Type B pancreatic cell (in vitro differentiated cells): ENCODE results near the gene DTHD1. TPM values are rescaled to one million over a fixed set of nuclear protein-coding genes. Genes with fewer than 3 reads are reported as not detected.

Experiments used
- DNase-seq: peaks from one replicate; pipeline ENCODE4 v3.0.0; 2021; ENCODE audit warnings: mixed read lengths; ENCODE audit not compliant: unreplicated experiment; ENCODE audit errors: extremely low spot score
- H3K27ac Mint-ChIP-seq: 2 replicates; pipeline ENCODE4 v1.8.0; 2021; ENCODE audit warnings: mild to moderate bottlenecking, mixed read lengths
- H3K27me3 Mint-ChIP-seq: 2 replicates; pipeline ENCODE4 v1.8.0; 2021; ENCODE audit warnings: mixed read lengths
- H3K36me3 Mint-ChIP-seq: 2 replicates; pipeline ENCODE4 v1.8.0; 2021; ENCODE audit warnings: mixed read lengths
- H3K4me1 Mint-ChIP-seq: one replicate; pipeline ENCODE4 v1.8.0; 2021; ENCODE audit warnings: mixed read lengths; ENCODE audit not compliant: unreplicated experiment
- H3K4me3 Mint-ChIP-seq: 2 replicates; pipeline ENCODE4 v1.8.0; 2021; ENCODE audit warnings: mild to moderate bottlenecking, mixed read lengths
- H3K9me3 Mint-ChIP-seq: 2 replicates; pipeline ENCODE4 v1.8.0; 2021; ENCODE audit warnings: mixed read lengths
- total RNA-seq: library from RNA; stranded (reverse); gene quantifications from 2 replicates; pipeline ENCODE4 v1.2.1, GENCODE V29; 2021; ENCODE audit warnings: low replicate concordance
- TF ChIP-seq, protein P1 (sequence below): fragments of 200-600 bp; sonication (generic); conservative IDR thresholded peaks from 2 replicates; pipeline ENCODE4 v1.5.0; 2021; ENCODE audit warnings: antibody characterized with exemption, mild to moderate bottlenecking

DTHD1 gene
- total RNA-seq, 1 donor from 2014 or later: 0.14 TPM

DNA sequence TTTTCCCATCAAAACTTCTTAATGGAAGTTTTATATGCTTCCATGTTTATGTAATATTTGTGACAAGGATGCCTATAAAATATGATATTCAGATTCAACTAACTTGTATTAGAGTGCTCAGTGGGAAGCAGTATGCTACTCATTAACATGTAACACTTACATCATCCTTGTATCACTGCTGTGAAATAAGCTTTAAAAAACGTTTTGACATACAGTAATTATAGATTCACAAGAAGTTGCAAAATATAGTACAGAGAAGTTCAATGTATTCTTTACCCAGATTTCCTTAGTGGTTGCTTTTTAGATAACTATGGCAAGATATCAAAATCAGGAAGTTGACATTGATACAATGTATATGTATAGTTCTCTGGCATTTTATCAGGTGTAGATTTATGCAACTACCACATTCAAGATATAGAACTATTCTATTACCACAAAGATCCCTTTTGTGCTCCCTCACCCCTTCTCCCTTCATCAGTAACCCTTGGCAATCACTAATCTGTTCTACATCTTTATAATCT, 56.3 kb downstream of the DTHD1 start:
- Mint-ChIP-seq H3K36me3 (no peaks in the 10 kb centered on the region), H3K9me3 (no peaks in the 10 kb centered on the region), H3K4me3 (no peak overlapping the region), H3K27ac (no peak overlapping the region), H3K4me1 (no peaks in the 10 kb centered on the region), H3K27me3 (no peaks in the 10 kb centered on the region)
- DNase-seq: no peak
- TF ChIP-seq, protein P1, sequence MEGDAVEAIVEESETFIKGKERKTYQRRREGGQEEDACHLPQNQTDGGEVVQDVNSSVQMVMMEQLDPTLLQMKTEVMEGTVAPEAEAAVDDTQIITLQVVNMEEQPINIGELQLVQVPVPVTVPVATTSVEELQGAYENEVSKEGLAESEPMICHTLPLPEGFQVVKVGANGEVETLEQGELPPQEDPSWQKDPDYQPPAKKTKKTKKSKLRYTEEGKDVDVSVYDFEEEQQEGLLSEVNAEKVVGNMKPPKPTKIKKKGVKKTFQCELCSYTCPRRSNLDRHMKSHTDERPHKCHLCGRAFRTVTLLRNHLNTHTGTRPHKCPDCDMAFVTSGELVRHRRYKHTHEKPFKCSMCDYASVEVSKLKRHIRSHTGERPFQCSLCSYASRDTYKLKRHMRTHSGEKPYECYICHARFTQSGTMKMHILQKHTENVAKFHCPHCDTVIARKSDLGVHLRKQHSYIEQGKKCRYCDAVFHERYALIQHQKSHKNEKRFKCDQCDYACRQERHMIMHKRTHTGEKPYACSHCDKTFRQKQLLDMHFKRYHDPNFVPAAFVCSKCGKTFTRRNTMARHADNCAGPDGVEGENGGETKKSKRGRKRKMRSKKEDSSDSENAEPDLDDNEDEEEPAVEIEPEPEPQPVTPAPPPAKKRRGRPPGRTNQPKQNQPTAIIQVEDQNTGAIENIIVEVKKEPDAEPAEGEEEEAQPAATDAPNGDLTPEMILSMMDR: no peak

DNA sequence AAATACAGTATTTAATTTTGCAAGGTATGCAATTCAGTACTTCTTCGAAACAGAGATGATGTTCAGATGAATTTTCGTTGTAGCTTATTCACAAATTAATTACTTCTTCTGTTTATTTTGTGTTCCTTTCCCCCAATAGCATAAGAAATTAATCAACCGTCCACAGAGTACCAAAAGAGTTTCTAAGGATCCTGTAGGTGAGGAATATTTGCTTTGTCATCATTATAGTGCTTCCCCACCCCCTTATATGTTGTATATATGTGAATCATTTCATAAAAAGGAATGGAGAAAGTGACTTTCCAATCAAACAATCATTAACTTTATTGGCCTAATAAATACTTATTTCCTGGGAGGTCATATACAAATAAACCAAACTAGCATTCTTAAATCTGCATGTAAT, 57.6 kb downstream of the DTHD1 start:
- H3K27ac Mint-ChIP-seq: no peak overlapping the region
- H3K36me3 Mint-ChIP-seq: no peaks in the 10 kb centered on the region
- H3K4me3 Mint-ChIP-seq: no peak overlapping the region
- no peaks in the 10 kb centered on the region for H3K9me3 Mint-ChIP-seq
- no peaks in the 10 kb centered on the region for H3K27me3 Mint-ChIP-seq
- no peak for DNase-seq
- peaks cover 4% of the 10 kb centered on the region for H3K4me1 Mint-ChIP-seq
- TF ChIP-seq, protein P1: no peak

DNA sequence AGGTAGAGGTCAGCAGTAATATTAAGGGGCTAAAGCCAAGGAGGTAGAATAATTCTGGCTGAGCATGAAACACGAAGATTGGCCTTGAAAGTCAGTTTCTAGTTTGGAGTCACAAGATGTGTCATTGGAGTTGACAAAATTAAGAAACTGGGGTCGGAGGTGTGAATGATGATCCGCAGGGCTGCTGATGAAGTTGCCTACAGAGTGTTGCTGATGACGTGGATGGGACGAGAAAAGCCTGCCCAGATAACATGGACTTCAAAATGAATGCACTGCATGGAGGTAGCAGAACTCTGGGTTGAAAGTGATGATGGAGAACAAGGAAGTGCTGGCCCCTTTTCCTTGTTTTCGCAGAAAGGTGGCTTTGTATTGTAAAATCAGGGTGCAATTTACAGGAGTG, 60.5 kb downstream of the DTHD1 start:
- peaks cover 4% of the 10 kb centered on the region for H3K4me1 Mint-ChIP-seq
- H3K36me3 Mint-ChIP-seq: no peaks in the 10 kb centered on the region
- DNase-seq: no peak
- TF ChIP-seq, protein P1: no peak
- no peak overlapping the region for H3K4me3 Mint-ChIP-seq
- H3K27me3 Mint-ChIP-seq: no peaks in the 10 kb centered on the region
- no peaks in the 10 kb centered on the region for H3K9me3 Mint-ChIP-seq
- no peak overlapping the region for H3K27ac Mint-ChIP-seq

DNA sequence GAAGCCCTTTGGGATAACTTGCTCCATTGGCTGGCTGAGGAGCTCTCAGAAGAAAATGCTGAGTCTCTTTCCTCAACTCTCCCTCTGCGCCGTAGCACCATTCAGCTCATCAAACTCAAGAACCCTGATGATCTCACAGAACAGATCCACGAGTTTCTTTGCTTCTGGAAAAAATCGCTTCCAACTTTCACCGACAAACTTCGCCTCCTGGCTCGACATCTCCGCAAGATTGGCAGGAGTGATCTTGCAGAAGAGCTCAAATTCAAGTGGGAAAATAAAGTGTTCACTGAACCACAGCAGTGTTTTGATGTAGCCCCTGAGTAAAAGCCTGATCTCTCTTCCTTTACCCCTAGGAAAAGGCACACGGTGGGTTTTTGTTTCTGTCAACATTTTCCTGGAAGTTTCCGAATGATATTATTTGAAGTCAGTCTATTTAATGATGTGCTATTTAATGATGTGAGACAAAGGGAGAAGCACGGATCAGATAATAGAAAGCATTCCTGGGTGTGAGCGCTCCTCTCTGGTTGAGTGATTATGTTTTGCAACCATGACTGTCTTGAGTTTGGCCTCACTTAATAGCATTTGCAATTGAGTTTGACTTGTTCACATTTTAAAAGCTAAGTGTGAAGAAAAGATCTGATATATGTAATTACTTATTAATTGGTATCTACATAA, 62.2 kb downstream of the DTHD1 start:
- Mint-ChIP-seq H3K27me3 (no peaks in the 10 kb centered on the region), H3K9me3 (no peaks in the 10 kb centered on the region), H3K27ac (no peak overlapping the region), H3K4me1 (peaks cover 4% of the 10 kb centered on the region), H3K36me3 (no peaks in the 10 kb centered on the region), H3K4me3 (no peak overlapping the region)
- no peak for DNase-seq
- TF ChIP-seq, protein P1: no peak

DNA sequence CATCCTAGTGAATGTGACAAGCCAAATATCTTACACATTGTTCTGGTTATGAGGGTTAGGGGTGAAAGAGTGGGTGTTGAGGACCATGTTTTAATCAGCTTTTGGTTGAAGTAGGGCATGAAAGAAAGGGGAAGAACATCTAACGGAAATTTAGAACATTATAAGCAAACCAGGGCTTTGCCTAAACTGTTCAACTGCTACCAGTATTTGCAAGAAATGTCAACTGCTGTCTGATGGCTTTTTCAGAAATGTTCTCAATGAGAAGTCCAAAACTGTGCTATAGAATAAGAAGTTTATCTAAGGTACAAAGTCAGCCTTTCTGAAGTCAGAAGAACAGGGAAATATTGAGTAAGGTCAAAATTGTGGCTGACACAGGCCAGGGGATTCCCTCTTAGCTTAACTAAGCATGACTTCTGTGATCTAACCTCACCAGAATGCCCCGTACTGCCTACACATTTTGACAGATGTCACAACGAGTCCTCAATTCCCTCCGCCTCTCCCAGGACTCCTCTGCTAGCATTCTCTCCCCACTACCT, 67.1 kb downstream of the DTHD1 start:
- H3K9me3 Mint-ChIP-seq: no peaks in the 10 kb centered on the region
- H3K27ac Mint-ChIP-seq: no peak overlapping the region
- TF ChIP-seq, protein P1: no peak
- H3K36me3 Mint-ChIP-seq: no peaks in the 10 kb centered on the region
- no peak for DNase-seq
- no peak overlapping the region for H3K4me3 Mint-ChIP-seq
- H3K4me1 Mint-ChIP-seq: peaks cover 10% of the 10 kb centered on the region
- no peaks in the 10 kb centered on the region for H3K27me3 Mint-ChIP-seq
